ENCODE data around the gene MKX. TPM values are rescaled to one million over a fixed set of nuclear protein-coding genes. Genes with fewer than 3 reads are reported as not detected.
A peak's percentile ranks its signal among the peaks of the same experiment; 100 is the strongest.

Gene MKX

DNA sequence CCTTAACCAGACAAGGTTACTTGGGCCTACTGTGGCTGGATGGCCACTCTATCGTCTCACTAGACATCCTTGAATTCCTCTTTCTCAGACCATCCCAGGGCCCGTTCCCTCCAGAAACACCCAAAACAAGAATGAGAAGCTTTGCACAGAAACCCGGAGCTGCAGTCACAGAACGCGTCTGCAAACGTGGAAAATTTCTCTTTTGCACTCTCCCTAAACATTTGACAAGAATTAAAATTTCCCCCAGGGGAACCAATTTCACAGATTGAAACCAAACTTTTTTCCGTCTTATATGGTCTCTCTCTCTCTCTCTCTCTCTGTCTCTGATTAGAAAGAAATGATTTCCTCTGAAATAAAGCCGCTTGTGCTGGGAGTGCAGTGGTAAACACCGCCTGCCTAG lies 120.7 kb downstream of the MKX start:
- Histone ChIP-seq H3K4me3 (ENCODE audit: low read length) (no peak overlapping the region), H3K18ac (ENCODE audit: low read length) (peak overlapping the region; percentile 56), H2BK5ac (ENCODE audit: low read length) (no peak overlapping the region), H3K27ac (ENCODE audit: low read depth, low read length) (no peak overlapping the region), H3K4me2 (ENCODE audit: low read length) (no peak overlapping the region), H4K5ac (ENCODE audit: low read length) (no peak overlapping the region), H3K4ac (ENCODE audit: low read depth, low read length) (no peak overlapping the region), H2BK15ac (replicated peaks; ENCODE audit: low read depth) (no peak overlapping the region), H2BK120ac (ENCODE audit: low read depth, low read length) (no peak overlapping the region), H3K9ac (ENCODE audit: low read length) (no peak overlapping the region), H4K8ac (ENCODE audit: low read depth, low read length) (no peak overlapping the region), H3K36me3 (ENCODE audit: control insufficient read depth, insufficient read depth, low read length) (no peaks in the 10 kb centered on the region), H3K4me1 (ENCODE audit: control insufficient read depth, low read depth, low read length) (peaks cover 8% of the 10 kb centered on the region), H3K79me2 (ENCODE audit: control insufficient read depth, insufficient read depth, low read length) (no peaks in the 10 kb centered on the region), H2AK5ac (ENCODE audit: low read length) (no peak overlapping the region), H3K27me3 (ENCODE audit: insufficient read depth, low read length, poor library complexity) (no peaks in the 10 kb centered on the region), H3K79me1 (ENCODE audit: low read length) (no peaks in the 10 kb centered on the region), H3K23ac (ENCODE audit: low read length) (no peak overlapping the region), H3K56ac (ENCODE audit: low read length) (peak overlapping the region; percentile 80)
- WGBS (ENCODE audit: extremely low coverage, insufficient coverage, low lambda C conversion rate), result no CpG with 5 or more reads among the region's 9 CpGs
- DNase-seq, result no peak

Small RNAs within 50 kb of the gene (small RNA-seq; reads per million reads assigned to genes)
- gene RN7SKP132 (ENCODE audit: insufficient read depth), result not detected
